Neural cell (in vitro differentiated cells): ENCODE results near the gene NR4A2. TPM values are rescaled to one million over a fixed set of nuclear protein-coding genes. Genes with fewer than 3 reads are reported as not detected.
A peak's percentile ranks its signal among the peaks of the same experiment; 100 is the strongest.

ENCODE experiments used
- H2AFZ ChIP-seq: fragments of 200-600, 300-800 bp; sonication (generic), shearing (Covaris generic); 2 replicates; pipeline ENCODE4 v1.6.0; 2014; ENCODE audit warnings: low read depth, mild to moderate bottlenecking, antibody characterized with exemption, low read length, moderate library complexity
- H3F3A ChIP-seq: fragments of 200-600 bp; shearing (Covaris generic); 2 replicates; pipeline ENCODE4 v1.6.1; 2016; ENCODE audit warnings: mild to moderate bottlenecking, moderate library complexity, mixed read lengths, antibody characterized with exemption, low read length; ENCODE audit not compliant: insufficient read depth, poor library complexity, severe bottlenecking
- H3K27ac ChIP-seq: fragments of 200-600, 300-800 bp; sonication (generic), shearing (Covaris generic); 2 replicates; pipeline ENCODE4 v1.5.1; 2014; ENCODE audit warnings: mild to moderate bottlenecking, low read length, moderate library complexity
- H3K27me3 ChIP-seq: fragments of 300-800, 200-600 bp; sonication (generic), shearing (Covaris generic); 2 replicates; pipeline ENCODE4 v1.6.0; 2014; ENCODE audit warnings: mild to moderate bottlenecking, low read depth, low read length, moderate library complexity; ENCODE audit not compliant: insufficient read depth
- H3K36me3 ChIP-seq: fragments of 300-800, 200-600 bp; sonication (generic), shearing (Covaris generic); 2 replicates; pipeline ENCODE4 v1.5.1; 2014; ENCODE audit warnings: mild to moderate bottlenecking, antibody characterized with exemption, low read length, moderate library complexity; ENCODE audit not compliant: insufficient read depth
- H3K4me2 ChIP-seq: fragments of 300-800, 200-600 bp; sonication (generic), shearing (Covaris generic); 2 replicates; pipeline ENCODE4 v1.6.0; 2014; ENCODE audit warnings: mild to moderate bottlenecking, low read length
- H3K4me3 ChIP-seq: fragments of 300-800, 200-600 bp; sonication (generic), shearing (Covaris generic); 2 replicates; pipeline ENCODE4 v1.5.1; 2014; ENCODE audit warnings: mild to moderate bottlenecking, low read length, moderate library complexity
- H3K79me2 ChIP-seq: fragments of 200-600 bp; shearing (Covaris generic); replicated peaks from 2 replicates; pipeline ENCODE4 v1.6.0; 2014; ENCODE audit warnings: mild to moderate bottlenecking, low read length, moderate library complexity; ENCODE audit not compliant: insufficient read depth
- H3K9ac ChIP-seq: fragments of 300-800, 200-600 bp; sonication (generic), shearing (Covaris generic); 2 replicates; pipeline ENCODE4 v1.6.1; 2016; ENCODE audit warnings: mild to moderate bottlenecking, low read length, mixed read lengths
- H3K9me2 ChIP-seq: fragments of 200-600 bp; shearing (Covaris generic); 2 replicates; pipeline ENCODE4 v1.6.1; 2016; ENCODE audit warnings: mild to moderate bottlenecking, low read length, mixed read lengths; ENCODE audit not compliant: insufficient read depth
- H3K9me3 ChIP-seq: fragments of 200-600, 300-800 bp; sonication (generic), shearing (Covaris generic); 2 replicates; pipeline ENCODE4 v1.6.1; 2016; ENCODE audit warnings: mild to moderate bottlenecking, mixed run types, low read length, moderate library complexity, mixed read lengths
- H4K20me1 ChIP-seq: fragments of 200-600 bp; shearing (Covaris generic); 2 replicates; pipeline ENCODE4 v1.6.1; 2016; ENCODE audit warnings: mild to moderate bottlenecking, mixed run types; ENCODE audit not compliant: insufficient read depth
- EP300 ChIP-seq: fragments of 450-650 bp; conservative IDR thresholded peaks from 2 replicates; pipeline ENCODE4 v1.6.1; 2014; ENCODE audit warnings: antibody characterized with exemption, mild to moderate bottlenecking, moderate library complexity; ENCODE audit not compliant: poor library complexity, severe bottlenecking
- EZH2 ChIP-seq: fragments of 200-600, 300-800 bp; shearing (Covaris generic), sonication (generic); IDR thresholded peaks from 2 replicates; pipeline ENCODE4 v1.6.1; 2014; ENCODE audit warnings: antibody characterized with exemption, low read length, borderline replicate concordance, mild to moderate bottlenecking; ENCODE audit not compliant: insufficient read depth, poor library complexity, severe bottlenecking
- MXI1 ChIP-seq: fragments of 450-650 bp; conservative IDR thresholded peaks from 2 replicates; pipeline ENCODE4 v1.6.1; 2014; ENCODE audit warnings: antibody characterized with exemption, mild to moderate bottlenecking; ENCODE audit not compliant: poor library complexity, severe bottlenecking
- POLR2AphosphoS5 ChIP-seq: IDR thresholded peaks from 2 replicates; pipeline ENCODE4 v1.6.1; 2012
- RAD21 ChIP-seq: fragments of 450-650 bp; conservative IDR thresholded peaks from 2 replicates; pipeline ENCODE4 v1.6.1; 2014; ENCODE audit warnings: antibody characterized with exemption, mild to moderate bottlenecking, moderate library complexity
- SMC3 ChIP-seq: fragments of 450-650 bp; conservative IDR thresholded peaks from 2 replicates; pipeline ENCODE4 v1.6.1; 2014; ENCODE audit warnings: antibody characterized with exemption, mild to moderate bottlenecking, moderate library complexity; ENCODE audit not compliant: poor library complexity
- TAF1 ChIP-seq: IDR thresholded peaks from 2 replicates; pipeline ENCODE4 v1.6.1; 2012; ENCODE audit warnings: low read depth
- polyA plus RNA-seq: library from polyadenylated mRNA; depleted of rRNA; stranded (reverse); fragments of >200 nt; gene quantifications from 2 replicates; pipeline ENCODE4 v1.2.3, GENCODE V29; 2014
- TF ChIP-seq, protein P1 (sequence below): fragments of 450-650 bp; IDR thresholded peaks from 2 replicates; pipeline ENCODE4 v1.5.1; 2014; ENCODE audit warnings: antibody characterized with exemption, mild to moderate bottlenecking, moderate library complexity; ENCODE audit not compliant: poor library complexity, severe bottlenecking
- TF ChIP-seq, protein P2 (sequence below): IDR thresholded peaks from 2 replicates; pipeline ENCODE4 v1.6.1; 2012; ENCODE audit warnings: borderline replicate concordance

Gene NR4A2
- polyA plus RNA-seq, 1 donor from 2014 or later, result 0.48 TPM

DNA sequence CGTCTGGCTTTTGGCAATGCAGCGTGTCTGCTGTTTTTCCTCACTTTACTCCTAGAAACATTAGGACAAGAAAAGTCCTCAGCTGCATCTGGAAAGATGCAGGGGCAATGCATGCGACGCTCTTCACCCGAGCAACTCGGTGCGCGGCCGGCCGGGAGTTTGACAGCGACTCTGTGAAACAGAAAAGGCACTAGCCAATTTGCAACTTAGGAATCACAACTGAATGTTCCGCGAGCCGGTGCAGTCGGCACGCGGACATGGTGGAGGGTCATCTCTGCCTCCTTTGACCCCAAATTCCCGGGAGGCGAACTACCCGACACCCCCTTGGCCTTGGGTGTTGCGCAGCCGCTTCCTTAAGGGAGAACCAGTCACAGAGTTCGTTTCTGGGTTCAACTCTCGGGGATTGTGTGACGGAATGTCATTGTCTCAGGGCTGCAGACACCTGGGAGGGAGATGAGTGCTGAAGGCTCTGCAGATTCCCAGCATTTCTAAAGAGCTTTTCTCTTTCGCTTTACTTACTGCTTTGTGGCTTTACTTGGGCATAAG is 9.8 kb downstream of the NR4A2 start:
- Histone ChIP-seq H3K9me2 (no peaks in the 10 kb centered on the region), H3K9ac (no peak overlapping the region), H3F3A (no peaks in the 10 kb centered on the region), H3K9me3 (peaks cover 5% of the 10 kb centered on the region), H3K27me3 (peaks cover 91% of the 10 kb centered on the region), H3K79me2 (no peaks in the 10 kb centered on the region), H2AFZ (no peak overlapping the region), H3K4me2 (no peak overlapping the region), H4K20me1 (no peaks in the 10 kb centered on the region), H3K27ac (no peak overlapping the region), H3K4me3 (peak overlapping the region; percentile 32), H3K36me3 (no peaks in the 10 kb centered on the region)
- no peak for TF ChIP-seq SMC3
- no peak for TF ChIP-seq MXI1
- peak; percentile 33 for TF ChIP-seq EZH2
- TF ChIP-seq, protein P1, sequence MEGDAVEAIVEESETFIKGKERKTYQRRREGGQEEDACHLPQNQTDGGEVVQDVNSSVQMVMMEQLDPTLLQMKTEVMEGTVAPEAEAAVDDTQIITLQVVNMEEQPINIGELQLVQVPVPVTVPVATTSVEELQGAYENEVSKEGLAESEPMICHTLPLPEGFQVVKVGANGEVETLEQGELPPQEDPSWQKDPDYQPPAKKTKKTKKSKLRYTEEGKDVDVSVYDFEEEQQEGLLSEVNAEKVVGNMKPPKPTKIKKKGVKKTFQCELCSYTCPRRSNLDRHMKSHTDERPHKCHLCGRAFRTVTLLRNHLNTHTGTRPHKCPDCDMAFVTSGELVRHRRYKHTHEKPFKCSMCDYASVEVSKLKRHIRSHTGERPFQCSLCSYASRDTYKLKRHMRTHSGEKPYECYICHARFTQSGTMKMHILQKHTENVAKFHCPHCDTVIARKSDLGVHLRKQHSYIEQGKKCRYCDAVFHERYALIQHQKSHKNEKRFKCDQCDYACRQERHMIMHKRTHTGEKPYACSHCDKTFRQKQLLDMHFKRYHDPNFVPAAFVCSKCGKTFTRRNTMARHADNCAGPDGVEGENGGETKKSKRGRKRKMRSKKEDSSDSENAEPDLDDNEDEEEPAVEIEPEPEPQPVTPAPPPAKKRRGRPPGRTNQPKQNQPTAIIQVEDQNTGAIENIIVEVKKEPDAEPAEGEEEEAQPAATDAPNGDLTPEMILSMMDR, result no peak
- no peak for TF ChIP-seq EP300
- TF ChIP-seq TAF1, result no peak
- TF ChIP-seq POLR2AphosphoS5, result no peak
- TF ChIP-seq, protein P2, sequence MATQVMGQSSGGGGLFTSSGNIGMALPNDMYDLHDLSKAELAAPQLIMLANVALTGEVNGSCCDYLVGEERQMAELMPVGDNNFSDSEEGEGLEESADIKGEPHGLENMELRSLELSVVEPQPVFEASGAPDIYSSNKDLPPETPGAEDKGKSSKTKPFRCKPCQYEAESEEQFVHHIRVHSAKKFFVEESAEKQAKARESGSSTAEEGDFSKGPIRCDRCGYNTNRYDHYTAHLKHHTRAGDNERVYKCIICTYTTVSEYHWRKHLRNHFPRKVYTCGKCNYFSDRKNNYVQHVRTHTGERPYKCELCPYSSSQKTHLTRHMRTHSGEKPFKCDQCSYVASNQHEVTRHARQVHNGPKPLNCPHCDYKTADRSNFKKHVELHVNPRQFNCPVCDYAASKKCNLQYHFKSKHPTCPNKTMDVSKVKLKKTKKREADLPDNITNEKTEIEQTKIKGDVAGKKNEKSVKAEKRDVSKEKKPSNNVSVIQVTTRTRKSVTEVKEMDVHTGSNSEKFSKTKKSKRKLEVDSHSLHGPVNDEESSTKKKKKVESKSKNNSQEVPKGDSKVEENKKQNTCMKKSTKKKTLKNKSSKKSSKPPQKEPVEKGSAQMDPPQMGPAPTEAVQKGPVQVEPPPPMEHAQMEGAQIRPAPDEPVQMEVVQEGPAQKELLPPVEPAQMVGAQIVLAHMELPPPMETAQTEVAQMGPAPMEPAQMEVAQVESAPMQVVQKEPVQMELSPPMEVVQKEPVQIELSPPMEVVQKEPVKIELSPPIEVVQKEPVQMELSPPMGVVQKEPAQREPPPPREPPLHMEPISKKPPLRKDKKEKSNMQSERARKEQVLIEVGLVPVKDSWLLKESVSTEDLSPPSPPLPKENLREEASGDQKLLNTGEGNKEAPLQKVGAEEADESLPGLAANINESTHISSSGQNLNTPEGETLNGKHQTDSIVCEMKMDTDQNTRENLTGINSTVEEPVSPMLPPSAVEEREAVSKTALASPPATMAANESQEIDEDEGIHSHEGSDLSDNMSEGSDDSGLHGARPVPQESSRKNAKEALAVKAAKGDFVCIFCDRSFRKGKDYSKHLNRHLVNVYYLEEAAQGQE, result no peak

DNA sequence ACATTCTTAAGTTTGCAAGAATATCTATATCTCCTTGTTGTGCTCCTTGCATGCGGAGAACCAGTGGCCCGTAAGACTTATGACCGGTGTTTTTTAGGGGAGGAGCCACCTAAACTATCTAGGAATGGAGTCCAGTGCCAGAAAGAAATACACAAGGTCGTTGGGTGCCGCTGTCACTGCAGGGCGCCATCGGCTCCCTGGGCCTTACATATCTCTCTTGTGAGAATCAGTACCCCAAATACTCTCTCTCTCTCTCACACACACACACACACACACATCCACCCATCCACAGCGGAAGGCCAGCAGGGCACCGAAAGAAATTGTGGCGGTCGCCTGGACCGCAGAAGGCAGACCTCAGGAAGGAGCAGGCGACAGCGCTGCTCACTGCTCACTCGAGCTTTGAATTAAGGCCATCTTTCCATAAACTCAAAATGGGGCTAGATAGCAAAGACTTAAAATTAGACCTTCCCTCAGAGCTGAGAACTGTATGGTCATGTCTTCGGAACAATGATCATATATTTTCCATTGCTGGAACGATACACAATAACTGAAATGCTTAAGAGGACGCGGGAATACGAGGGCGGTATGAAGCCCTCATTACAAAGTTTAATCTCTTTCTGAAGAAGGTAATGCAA is 10.4 kb downstream of the NR4A2 start:
- peaks cover 5% of the 10 kb centered on the region for H3K9me3 ChIP-seq
- no peak overlapping the region for H2AFZ ChIP-seq
- TF ChIP-seq RAD21 (no peak), SMC3 (no peak)
- TF ChIP-seq, protein P2, result no peak
- TF ChIP-seq, protein P1, result no peak
- no peak overlapping the region for H3K4me2 ChIP-seq
- H3K27ac ChIP-seq, result no peak overlapping the region
- H3K9ac ChIP-seq, result no peak overlapping the region
- no peaks in the 10 kb centered on the region for H3K9me2 ChIP-seq
- no peaks in the 10 kb centered on the region for H3F3A ChIP-seq
- peaks cover 88% of the 10 kb centered on the region for H3K27me3 ChIP-seq
- no peaks in the 10 kb centered on the region for H4K20me1 ChIP-seq
- peak overlapping the region; percentile 32 for H3K4me3 ChIP-seq
- no peaks in the 10 kb centered on the region for H3K36me3 ChIP-seq
- H3K79me2 ChIP-seq, result no peaks in the 10 kb centered on the region
